ENCODE measurements around the gene MPV17L2.

Gene MPV17L2

DNA sequence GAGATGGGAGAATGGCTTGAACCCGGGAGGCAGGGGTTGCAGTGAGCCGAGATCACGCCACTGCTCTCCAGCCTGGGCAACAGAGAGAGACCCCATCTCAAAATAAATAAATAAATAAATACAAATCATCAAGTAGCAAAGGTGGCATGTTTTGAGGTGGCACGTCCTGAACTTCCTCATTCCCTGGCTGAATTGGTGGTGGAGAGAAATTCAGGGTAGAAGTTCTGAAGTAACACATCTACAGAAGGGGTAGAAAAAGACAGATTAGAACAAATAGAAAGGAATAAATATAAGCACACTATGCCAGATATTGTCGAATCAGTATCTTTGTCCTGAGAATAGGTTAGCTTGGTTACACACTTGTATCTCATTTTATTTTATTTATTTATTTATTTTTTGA is 13.1 kb upstream of the MPV17L2 start:
- no peaks in the 10 kb centered on the region for H3K79me2 ChIP-seq
- no peaks in the 10 kb centered on the region for H3K4me1 ChIP-seq
- no peak overlapping the region for H3K27ac ChIP-seq
- no peak overlapping the region for H3K4me3 ChIP-seq (ENCODE audit: low read depth, low read length)
- TF ChIP-seq, protein P1, sequence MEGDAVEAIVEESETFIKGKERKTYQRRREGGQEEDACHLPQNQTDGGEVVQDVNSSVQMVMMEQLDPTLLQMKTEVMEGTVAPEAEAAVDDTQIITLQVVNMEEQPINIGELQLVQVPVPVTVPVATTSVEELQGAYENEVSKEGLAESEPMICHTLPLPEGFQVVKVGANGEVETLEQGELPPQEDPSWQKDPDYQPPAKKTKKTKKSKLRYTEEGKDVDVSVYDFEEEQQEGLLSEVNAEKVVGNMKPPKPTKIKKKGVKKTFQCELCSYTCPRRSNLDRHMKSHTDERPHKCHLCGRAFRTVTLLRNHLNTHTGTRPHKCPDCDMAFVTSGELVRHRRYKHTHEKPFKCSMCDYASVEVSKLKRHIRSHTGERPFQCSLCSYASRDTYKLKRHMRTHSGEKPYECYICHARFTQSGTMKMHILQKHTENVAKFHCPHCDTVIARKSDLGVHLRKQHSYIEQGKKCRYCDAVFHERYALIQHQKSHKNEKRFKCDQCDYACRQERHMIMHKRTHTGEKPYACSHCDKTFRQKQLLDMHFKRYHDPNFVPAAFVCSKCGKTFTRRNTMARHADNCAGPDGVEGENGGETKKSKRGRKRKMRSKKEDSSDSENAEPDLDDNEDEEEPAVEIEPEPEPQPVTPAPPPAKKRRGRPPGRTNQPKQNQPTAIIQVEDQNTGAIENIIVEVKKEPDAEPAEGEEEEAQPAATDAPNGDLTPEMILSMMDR (IDR thresholded peaks at IDR 0.05), result no peak
- no peaks in the 10 kb centered on the region for H3K36me3 ChIP-seq (ENCODE audit: control insufficient read depth, insufficient read depth, low read length)
- no peaks in the 10 kb centered on the region for H3K27me3 ChIP-seq (ENCODE audit: control insufficient read depth, insufficient read depth, low read length)
- no peak overlapping the region for H2AFZ ChIP-seq
- H3K9me3 ChIP-seq (ENCODE audit: control insufficient read depth, low read length), result no peaks in the 10 kb centered on the region
- H3K4me2 ChIP-seq (ENCODE audit: low read length), result no peak overlapping the region
- H3K9ac ChIP-seq, result no peak overlapping the region

- H3K4me3 ChIP-seq (ENCODE audit: low read depth, low read length), result no peak overlapping the region
- H3K4me1 ChIP-seq, result peaks cover 5% of the 10 kb centered on the region
- no peaks in the 10 kb centered on the region for H3K79me2 ChIP-seq
- H3K9ac ChIP-seq, result no peak overlapping the region
- H3K36me3 ChIP-seq (ENCODE audit: control insufficient read depth, insufficient read depth, low read length), result no peaks in the 10 kb centered on the region
- no peak overlapping the region for H2AFZ ChIP-seq
- no peaks in the 10 kb centered on the region for H3K9me3 ChIP-seq (ENCODE audit: control insufficient read depth, low read length)
- no peak overlapping the region for H3K4me2 ChIP-seq (ENCODE audit: low read length)
- no peaks in the 10 kb centered on the region for H3K27me3 ChIP-seq (ENCODE audit: control insufficient read depth, insufficient read depth, low read length)
- H3K27ac ChIP-seq, result no peak overlapping the region
- TF ChIP-seq, protein P1 (IDR thresholded peaks at IDR 0.05), result no peak
These were observed 9.5 kb upstream of the MPV17L2 start for GRCh38 chr19:18183529-18183928.

- Histone ChIP-seq H3K4me1 (peaks cover 5% of the 10 kb centered on the region), H3K27ac (no peak overlapping the region), H3K36me3 (ENCODE audit: control insufficient read depth, insufficient read depth, low read length) (no peaks in the 10 kb centered on the region), H3K9me3 (ENCODE audit: control insufficient read depth, low read length) (no peaks in the 10 kb centered on the region), H3K79me2 (no peaks in the 10 kb centered on the region), H2AFZ (no peak overlapping the region), H3K4me3 (ENCODE audit: low read depth, low read length) (no peak overlapping the region), H3K27me3 (ENCODE audit: control insufficient read depth, insufficient read depth, low read length) (no peaks in the 10 kb centered on the region), H3K9ac (no peak overlapping the region), H3K4me2 (ENCODE audit: low read length) (no peak overlapping the region)
- TF ChIP-seq, protein P1 (IDR thresholded peaks at IDR 0.05), result no peak
These were observed 7.5 kb upstream of the MPV17L2 start for GRCh38 chr19:18185538-18185937.

- no peak overlapping the region for H2AFZ ChIP-seq
- no peak overlapping the region for H3K4me2 ChIP-seq (ENCODE audit: low read length)
- TF ChIP-seq, protein P1 (IDR thresholded peaks at IDR 0.05), result no peak
- no peaks in the 10 kb centered on the region for H3K79me2 ChIP-seq
- H3K27ac ChIP-seq, result no peak overlapping the region
- H3K27me3 ChIP-seq (ENCODE audit: control insufficient read depth, insufficient read depth, low read length), result no peaks in the 10 kb centered on the region
- H3K9ac ChIP-seq, result no peak overlapping the region
- H3K4me1 ChIP-seq, result peaks cover 10% of the 10 kb centered on the region
- H3K9me3 ChIP-seq (ENCODE audit: control insufficient read depth, low read length), result no peaks in the 10 kb centered on the region
- no peaks in the 10 kb centered on the region for H3K36me3 ChIP-seq (ENCODE audit: control insufficient read depth, insufficient read depth, low read length)
- H3K4me3 ChIP-seq (ENCODE audit: low read depth, low read length), result no peak overlapping the region
These were observed 2.7 kb upstream of the MPV17L2 start for GRCh38 chr19:18190278-18190677.

DNA sequence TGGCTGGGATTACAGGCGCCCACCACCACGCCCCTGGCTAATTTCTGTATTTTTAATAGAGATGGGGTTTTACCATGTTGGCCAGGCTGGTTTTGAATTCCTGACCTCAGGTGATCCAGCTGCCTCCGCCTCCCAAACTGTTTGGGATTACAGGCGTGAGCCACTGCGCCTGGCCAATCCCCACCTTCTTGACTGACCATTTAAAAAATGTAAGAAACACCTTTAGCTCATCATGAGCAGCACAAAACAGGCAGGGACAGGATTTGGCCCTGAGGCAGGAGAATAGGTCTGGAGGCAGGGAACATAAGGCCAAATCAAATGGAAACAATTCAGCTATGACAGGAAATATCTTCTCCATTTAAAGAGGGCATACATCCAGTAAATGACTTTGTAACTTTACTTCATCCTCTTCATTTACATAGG is 1.4 kb upstream of the MPV17L2 start:
- no peaks in the 10 kb centered on the region for H3K9me3 ChIP-seq (ENCODE audit: control insufficient read depth, low read length)
- no peak overlapping the region for H3K9ac ChIP-seq
- peak overlapping the region; percentile 91 for H2AFZ ChIP-seq
- peak overlapping the region; percentile 99 for H3K27ac ChIP-seq
- no peaks in the 10 kb centered on the region for H3K36me3 ChIP-seq (ENCODE audit: control insufficient read depth, insufficient read depth, low read length)
- peaks cover 10% of the 10 kb centered on the region for H3K4me1 ChIP-seq
- peak overlapping the region; percentile 81 for H3K4me2 ChIP-seq (ENCODE audit: low read length)
- peak overlapping the region; percentile 81 for H3K4me3 ChIP-seq (ENCODE audit: low read depth, low read length)
- H3K79me2 ChIP-seq, result no peaks in the 10 kb centered on the region
- TF ChIP-seq, protein P1 (IDR thresholded peaks at IDR 0.05), result no peak
- no peaks in the 10 kb centered on the region for H3K27me3 ChIP-seq (ENCODE audit: control insufficient read depth, insufficient read depth, low read length)

Measured in parathyroid adenoma (tissue), 2 donors.